RWPE2 (cell line): ENCODE results near the gene LAMA4.

ENCODE experiments used
- ATAC-seq: fragments of 200-7000 bp; cut with Tn5 transposase; 3 replicates; pipeline ENCODE4 v1.9.1; 2021; ENCODE audit warnings: low read depth
- DNase-seq: peaks from one replicate; pipeline ENCODE4 v3.0.0-alpha.2; 2020; ENCODE audit warnings: low spot score
- H3K27ac ChIP-seq: fragments of 450-650 bp; 2 replicates; pipeline ENCODE4 v1.5.1; 2017; ENCODE audit warnings: mild to moderate bottlenecking; ENCODE audit not compliant: poor library complexity, severe bottlenecking
- H3K27me3 ChIP-seq: fragments of 250-450 bp; sonication (Bioruptor Pico); 2 replicates; pipeline ENCODE4 v1.5.1; 2021; ENCODE audit warnings: mild to moderate bottlenecking, moderate library complexity; ENCODE audit not compliant: insufficient read depth, poor library complexity, severe bottlenecking
- H3K36me3 ChIP-seq: fragments of 250-450 bp; sonication (Bioruptor Pico); 2 replicates; pipeline ENCODE4 v1.5.1; 2020; ENCODE audit warnings: low read depth, mild to moderate bottlenecking, moderate library complexity
- H3K4me1 ChIP-seq: fragments of 250-450 bp; sonication (Bioruptor Pico); 2 replicates; pipeline ENCODE4 v1.5.1; 2021; ENCODE audit warnings: mild to moderate bottlenecking, moderate library complexity; ENCODE audit not compliant: insufficient read depth, poor library complexity, severe bottlenecking
- H3K4me3 ChIP-seq: fragments of 250-450 bp; sonication (Bioruptor Pico); 2 replicates; pipeline ENCODE4 v1.5.1; 2021; ENCODE audit warnings: mild to moderate bottlenecking, moderate library complexity; ENCODE audit not compliant: severe bottlenecking
- H3K9me3 ChIP-seq: fragments of 250-450 bp; sonication (Bioruptor Pico); 2 replicates; pipeline ENCODE4 v1.5.1; 2021; ENCODE audit warnings: mild to moderate bottlenecking, moderate library complexity; ENCODE audit not compliant: severe bottlenecking
- CTCF ChIP-seq: fragments of 450-650 bp; IDR thresholded peaks from one replicate; pipeline ENCODE4 v1.5.1; 2017; ENCODE audit warnings: mild to moderate bottlenecking, moderate library complexity; ENCODE audit not compliant: poor library complexity, severe bottlenecking

The LAMA4 gene

GRCh38 chr6:112268654-112269053 is 14.3 kb upstream of the LAMA4 start:
- no peak for TF ChIP-seq CTCF
- no peak for DNase-seq
- Histone ChIP-seq H3K4me3 (no peak overlapping the region), H3K4me1 (no peaks in the 10 kb centered on the region), H3K27me3 (no peaks in the 10 kb centered on the region), H3K36me3 (no peaks in the 10 kb centered on the region), H3K27ac (no peak overlapping the region), H3K9me3 (no peaks in the 10 kb centered on the region)
- no peak for ATAC-seq

GRCh38 chr6:112268019-112268418 is 13.7 kb upstream of the LAMA4 start:
- Histone ChIP-seq H3K4me3 (no peak overlapping the region), H3K27ac (no peak overlapping the region), H3K36me3 (no peaks in the 10 kb centered on the region), H3K9me3 (no peaks in the 10 kb centered on the region), H3K27me3 (no peaks in the 10 kb centered on the region), H3K4me1 (no peaks in the 10 kb centered on the region)
- ATAC-seq (no peak), DNase-seq (no peak)
- no peak for TF ChIP-seq CTCF

- Histone ChIP-seq H3K4me1 (no peaks in the 10 kb centered on the region), H3K9me3 (no peaks in the 10 kb centered on the region), H3K36me3 (no peaks in the 10 kb centered on the region), H3K27ac (no peak overlapping the region), H3K4me3 (no peak overlapping the region), H3K27me3 (no peaks in the 10 kb centered on the region)
- DNase-seq (no peak), ATAC-seq (no peak)
- TF ChIP-seq CTCF, result no peak
These were observed 12.0 kb upstream of the LAMA4 start for GRCh38 chr6:112266331-112266730.

- no peak for TF ChIP-seq CTCF
- Histone ChIP-seq H3K36me3 (no peaks in the 10 kb centered on the region), H3K27me3 (no peaks in the 10 kb centered on the region), H3K9me3 (no peaks in the 10 kb centered on the region), H3K4me3 (no peak overlapping the region), H3K27ac (no peak overlapping the region), H3K4me1 (peaks cover 6% of the 10 kb centered on the region)
- DNase-seq, result no peak
- ATAC-seq, result no peak
These were observed 4.9 kb upstream of the LAMA4 start for GRCh38 chr6:112259337-112259675.

GRCh38 chr6:112258642-112259336 is 4.4 kb upstream of the LAMA4 start:
- Histone ChIP-seq H3K27me3 (no peaks in the 10 kb centered on the region), H3K4me3 (no peak overlapping the region), H3K9me3 (no peaks in the 10 kb centered on the region), H3K36me3 (no peaks in the 10 kb centered on the region), H3K4me1 (peaks cover 6% of the 10 kb centered on the region), H3K27ac (no peak overlapping the region)
- ATAC-seq (no peak), DNase-seq (no peak)
- TF ChIP-seq CTCF, result no peak
